ENCODE measurements around the gene PEF1. TPM values are rescaled to one million over a fixed set of nuclear protein-coding genes. Genes with fewer than 3 reads are reported as not detected.

Gene PEF1
- total RNA-seq, 1 experiment from 2014 or later, result 33.7 TPM

GRCh38 chr1:31691951-31692350, 47.3 kb upstream of the PEF1 start (continued):
- TF ChIP-seq STAT6 (CRISPR knock-in tag; conservative IDR thresholded peaks at IDR 0.05; ENCODE audit: low read depth), result no peak

- POLR2A ChIA-PET, result no interaction called here
- CTCF ChIA-PET, result interaction anchor here (0.6 to 1.4 kb wide), 6 partner anchors 12 to 507 kb away, joined by 3 to 7 read pairs (median 4); no protein-coding TSS in a partner anchor
- peaks cover 2% of the 10 kb centered on the region; the same call in 1 of the 2 replicates for H3K4me1 Mint-ChIP-seq
- H3K27me3 Mint-ChIP-seq (ENCODE audit: low read depth), result no peaks in the 10 kb centered on the region
- no peaks in the 10 kb centered on the region for H3K9me3 Mint-ChIP-seq
- no peak for TF ChIP-seq CBFB (CRISPR knock-in tag; IDR thresholded peaks at IDR 0.05; ENCODE audit: low read depth)
- TF ChIP-seq, protein P1, sequence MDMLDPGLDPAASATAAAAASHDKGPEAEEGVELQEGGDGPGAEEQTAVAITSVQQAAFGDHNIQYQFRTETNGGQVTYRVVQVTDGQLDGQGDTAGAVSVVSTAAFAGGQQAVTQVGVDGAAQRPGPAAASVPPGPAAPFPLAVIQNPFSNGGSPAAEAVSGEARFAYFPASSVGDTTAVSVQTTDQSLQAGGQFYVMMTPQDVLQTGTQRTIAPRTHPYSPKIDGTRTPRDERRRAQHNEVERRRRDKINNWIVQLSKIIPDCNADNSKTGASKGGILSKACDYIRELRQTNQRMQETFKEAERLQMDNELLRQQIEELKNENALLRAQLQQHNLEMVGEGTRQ (CRISPR knock-in tag; IDR thresholded peaks at IDR 0.05), result no peak
- no peak for TF ChIP-seq ZNF219 (CRISPR knock-in tag; IDR thresholded peaks at IDR 0.05; ENCODE audit: borderline replicate concordance)
- TF ChIP-seq RORB (CRISPR knock-in tag; IDR thresholded peaks at IDR 0.05), result no peak
- TF ChIP-seq E2F5 (CRISPR knock-in tag; IDR thresholded peaks at IDR 0.05), result no peak
- TF ChIP-seq FOXJ3 (CRISPR knock-in tag; IDR thresholded peaks at IDR 0.05; ENCODE audit: borderline replicate concordance), result no peak
- no peak for TF ChIP-seq TEAD1 (CRISPR knock-in tag; IDR thresholded peaks at IDR 0.05)
- TF ChIP-seq ZNF121 (CRISPR knock-in tag; IDR thresholded peaks at IDR 0.05), result no peak
- TF ChIP-seq SOX15 (CRISPR knock-in tag; IDR thresholded peaks at IDR 0.05), result no peak
- TF ChIP-seq FOXP1 (CRISPR knock-in tag; IDR thresholded peaks at IDR 0.05; ENCODE audit: borderline replicate concordance), result no peak
- no peak for TF ChIP-seq SP1 (CRISPR knock-in tag; conservative IDR thresholded peaks at IDR 0.05)
- no peak for TF ChIP-seq TP53 (CRISPR knock-in tag; IDR thresholded peaks at IDR 0.05)
- TF ChIP-seq, protein P2, sequence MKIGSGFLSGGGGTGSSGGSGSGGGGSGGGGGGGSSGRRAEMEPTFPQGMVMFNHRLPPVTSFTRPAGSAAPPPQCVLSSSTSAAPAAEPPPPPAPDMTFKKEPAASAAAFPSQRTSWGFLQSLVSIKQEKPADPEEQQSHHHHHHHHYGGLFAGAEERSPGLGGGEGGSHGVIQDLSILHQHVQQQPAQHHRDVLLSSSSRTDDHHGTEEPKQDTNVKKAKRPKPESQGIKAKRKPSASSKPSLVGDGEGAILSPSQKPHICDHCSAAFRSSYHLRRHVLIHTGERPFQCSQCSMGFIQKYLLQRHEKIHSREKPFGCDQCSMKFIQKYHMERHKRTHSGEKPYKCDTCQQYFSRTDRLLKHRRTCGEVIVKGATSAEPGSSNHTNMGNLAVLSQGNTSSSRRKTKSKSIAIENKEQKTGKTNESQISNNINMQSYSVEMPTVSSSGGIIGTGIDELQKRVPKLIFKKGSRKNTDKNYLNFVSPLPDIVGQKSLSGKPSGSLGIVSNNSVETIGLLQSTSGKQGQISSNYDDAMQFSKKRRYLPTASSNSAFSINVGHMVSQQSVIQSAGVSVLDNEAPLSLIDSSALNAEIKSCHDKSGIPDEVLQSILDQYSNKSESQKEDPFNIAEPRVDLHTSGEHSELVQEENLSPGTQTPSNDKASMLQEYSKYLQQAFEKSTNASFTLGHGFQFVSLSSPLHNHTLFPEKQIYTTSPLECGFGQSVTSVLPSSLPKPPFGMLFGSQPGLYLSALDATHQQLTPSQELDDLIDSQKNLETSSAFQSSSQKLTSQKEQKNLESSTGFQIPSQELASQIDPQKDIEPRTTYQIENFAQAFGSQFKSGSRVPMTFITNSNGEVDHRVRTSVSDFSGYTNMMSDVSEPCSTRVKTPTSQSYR (CRISPR knock-in tag; IDR thresholded peaks at IDR 0.05), result no peak
- no peak for TF ChIP-seq TCF7 (CRISPR knock-in tag; IDR thresholded peaks at IDR 0.05; ENCODE audit: low read depth)
- no peak for TF ChIP-seq OVOL2 (CRISPR knock-in tag; IDR thresholded peaks at IDR 0.05; ENCODE audit: borderline replicate concordance)
- H3K27ac Mint-ChIP-seq, result no peak overlapping the region
- H3K36me3 Mint-ChIP-seq, result no peaks in the 10 kb centered on the region
- H3K4me3 Mint-ChIP-seq, result no peak overlapping the region
- no peak for ATAC-seq
- no peak for DNase-seq (ENCODE audit: low spot score)
These were observed 46.8 kb upstream of the PEF1 start for GRCh38 chr1:31691446-31691845.

GRCh38 chr1:31690921-31691320, 46.2 kb upstream of the PEF1 start:
- Mint-ChIP-seq H3K4me3 (no peak overlapping the region), H3K36me3 (no peaks in the 10 kb centered on the region), H3K9me3 (no peaks in the 10 kb centered on the region), H3K27me3 (ENCODE audit: low read depth) (no peaks in the 10 kb centered on the region), H3K27ac (no peak overlapping the region), H3K4me1 (peaks cover 2% of the 10 kb centered on the region; the same call in 1 of the 2 replicates)
- ATAC-seq, result no peak
- CTCF ChIA-PET, result interaction anchor here (0.9 to 1.4 kb wide), 7 partner anchors 11 to 98 kb away, joined by 3 to 7 read pairs (median 5); no protein-coding TSS in a partner anchor
- POLR2A ChIA-PET, result no interaction called here
- no peak for DNase-seq (ENCODE audit: low spot score)
- no peak for TF ChIP-seq CREM (CRISPR knock-in tag; IDR thresholded peaks at IDR 0.05)
- TF ChIP-seq ESRRA (CRISPR knock-in tag; IDR thresholded peaks at IDR 0.05; ENCODE audit: borderline replicate concordance), result no peak
- no peak for TF ChIP-seq JAZF1 (CRISPR knock-in tag; IDR thresholded peaks at IDR 0.05)
- TF ChIP-seq EMX1 (CRISPR knock-in tag; IDR thresholded peaks at IDR 0.05), result no peak
- TF ChIP-seq, protein P3, sequence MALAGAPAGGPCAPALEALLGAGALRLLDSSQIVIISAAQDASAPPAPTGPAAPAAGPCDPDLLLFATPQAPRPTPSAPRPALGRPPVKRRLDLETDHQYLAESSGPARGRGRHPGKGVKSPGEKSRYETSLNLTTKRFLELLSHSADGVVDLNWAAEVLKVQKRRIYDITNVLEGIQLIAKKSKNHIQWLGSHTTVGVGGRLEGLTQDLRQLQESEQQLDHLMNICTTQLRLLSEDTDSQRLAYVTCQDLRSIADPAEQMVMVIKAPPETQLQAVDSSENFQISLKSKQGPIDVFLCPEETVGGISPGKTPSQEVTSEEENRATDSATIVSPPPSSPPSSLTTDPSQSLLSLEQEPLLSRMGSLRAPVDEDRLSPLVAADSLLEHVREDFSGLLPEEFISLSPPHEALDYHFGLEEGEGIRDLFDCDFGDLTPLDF (CRISPR knock-in tag; IDR thresholded peaks at IDR 0.05), result no peak
- no peak for TF ChIP-seq MLX (CRISPR knock-in tag; IDR thresholded peaks at IDR 0.05)
- TF ChIP-seq, protein P4, sequence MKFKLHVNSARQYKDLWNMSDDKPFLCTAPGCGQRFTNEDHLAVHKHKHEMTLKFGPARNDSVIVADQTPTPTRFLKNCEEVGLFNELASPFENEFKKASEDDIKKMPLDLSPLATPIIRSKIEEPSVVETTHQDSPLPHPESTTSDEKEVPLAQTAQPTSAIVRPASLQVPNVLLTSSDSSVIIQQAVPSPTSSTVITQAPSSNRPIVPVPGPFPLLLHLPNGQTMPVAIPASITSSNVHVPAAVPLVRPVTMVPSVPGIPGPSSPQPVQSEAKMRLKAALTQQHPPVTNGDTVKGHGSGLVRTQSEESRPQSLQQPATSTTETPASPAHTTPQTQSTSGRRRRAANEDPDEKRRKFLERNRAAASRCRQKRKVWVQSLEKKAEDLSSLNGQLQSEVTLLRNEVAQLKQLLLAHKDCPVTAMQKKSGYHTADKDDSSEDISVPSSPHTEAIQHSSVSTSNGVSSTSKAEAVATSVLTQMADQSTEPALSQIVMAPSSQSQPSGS (CRISPR knock-in tag; IDR thresholded peaks at IDR 0.05; ENCODE audit: borderline replicate concordance, low read depth), result no peak
- no peak for TF ChIP-seq SOX15 (CRISPR knock-in tag; IDR thresholded peaks at IDR 0.05)

Data from WTC11 (cell line).